HG03025 (cell line): ENCODE measurements around the gene PRM3.

Source experiments
- ATAC-seq: cut with Tn5 transposase; IDR thresholded peaks from one replicate; pipeline ENCODE4 v1.9.1; 2021; ENCODE audit warnings: mild to moderate bottlenecking, moderate library complexity; ENCODE audit not compliant: unreplicated experiment, low FRiP score

The PRM3 gene

DNA sequence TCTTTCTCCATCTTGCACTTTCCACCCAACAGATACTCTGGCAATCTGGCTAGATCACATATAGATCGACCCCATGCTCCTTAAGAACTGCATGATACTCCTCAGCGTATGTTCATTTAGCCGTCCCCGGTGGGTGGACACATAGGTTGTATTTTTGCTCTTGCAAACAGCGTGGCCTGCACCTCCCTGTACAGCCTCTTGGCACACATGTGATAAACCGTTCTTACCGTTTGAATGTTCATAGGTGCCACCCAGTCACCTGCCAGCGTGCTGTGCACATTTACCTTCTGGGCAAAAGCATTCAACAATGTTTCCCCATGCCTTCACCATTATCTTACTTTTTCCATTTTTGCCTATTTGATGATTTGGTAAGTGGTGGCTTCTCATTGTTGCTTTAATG, 10.5 kb downstream of the PRM3 start:
- no peak for ATAC-seq

GRCh38 chr16:11260596-11260966, 12.8 kb downstream of the PRM3 start:
- ATAC-seq, result no peak

GRCh38 chr16:11259655-11260595, 13.5 kb downstream of the PRM3 start:
- no peak for ATAC-seq

DNA sequence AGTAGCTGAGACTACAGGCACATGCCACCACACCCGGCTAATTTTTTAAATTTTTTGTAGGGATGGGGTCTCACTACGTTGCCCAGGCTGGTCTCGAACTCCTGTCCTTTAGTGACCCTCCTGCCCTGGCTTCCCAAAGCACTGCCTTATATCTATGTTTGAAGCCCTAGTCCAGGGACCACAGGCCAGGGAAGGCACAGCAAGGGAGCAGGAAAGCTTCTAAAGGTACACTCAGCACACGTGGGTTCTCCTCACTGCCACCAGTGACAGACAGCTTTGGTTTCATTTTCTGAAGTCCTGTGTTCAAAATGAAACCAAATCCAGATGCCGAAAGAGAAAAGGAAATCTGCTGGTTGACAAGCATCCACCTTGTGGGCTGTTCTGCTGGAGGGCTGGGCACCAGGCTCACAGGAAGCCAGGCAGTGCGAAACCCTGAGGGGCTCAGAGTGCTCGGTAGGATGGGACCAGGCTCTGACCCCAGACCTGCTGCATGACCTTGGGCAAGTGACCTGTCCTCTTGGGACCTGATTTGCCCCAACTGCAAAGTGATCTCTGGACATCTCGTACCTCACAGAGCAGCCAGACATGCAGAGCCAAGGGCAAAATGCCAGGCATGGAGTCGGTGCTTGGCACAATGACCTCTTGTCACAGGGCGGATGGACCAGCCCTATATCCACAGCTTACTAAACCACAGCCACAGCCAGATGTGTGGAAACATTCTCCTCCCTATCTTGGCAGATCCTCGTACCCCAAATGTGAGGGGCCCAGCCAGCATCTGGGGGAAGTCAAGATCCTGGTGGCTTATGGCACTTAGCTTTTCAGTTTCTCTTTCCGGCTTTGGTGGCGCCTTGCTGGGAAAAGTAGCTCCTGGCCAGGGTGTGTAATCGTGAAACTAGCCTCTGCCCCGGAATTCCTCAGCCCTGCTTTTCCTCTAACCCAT, 14.6 kb downstream of the PRM3 start:
- ATAC-seq, result no peak

DNA sequence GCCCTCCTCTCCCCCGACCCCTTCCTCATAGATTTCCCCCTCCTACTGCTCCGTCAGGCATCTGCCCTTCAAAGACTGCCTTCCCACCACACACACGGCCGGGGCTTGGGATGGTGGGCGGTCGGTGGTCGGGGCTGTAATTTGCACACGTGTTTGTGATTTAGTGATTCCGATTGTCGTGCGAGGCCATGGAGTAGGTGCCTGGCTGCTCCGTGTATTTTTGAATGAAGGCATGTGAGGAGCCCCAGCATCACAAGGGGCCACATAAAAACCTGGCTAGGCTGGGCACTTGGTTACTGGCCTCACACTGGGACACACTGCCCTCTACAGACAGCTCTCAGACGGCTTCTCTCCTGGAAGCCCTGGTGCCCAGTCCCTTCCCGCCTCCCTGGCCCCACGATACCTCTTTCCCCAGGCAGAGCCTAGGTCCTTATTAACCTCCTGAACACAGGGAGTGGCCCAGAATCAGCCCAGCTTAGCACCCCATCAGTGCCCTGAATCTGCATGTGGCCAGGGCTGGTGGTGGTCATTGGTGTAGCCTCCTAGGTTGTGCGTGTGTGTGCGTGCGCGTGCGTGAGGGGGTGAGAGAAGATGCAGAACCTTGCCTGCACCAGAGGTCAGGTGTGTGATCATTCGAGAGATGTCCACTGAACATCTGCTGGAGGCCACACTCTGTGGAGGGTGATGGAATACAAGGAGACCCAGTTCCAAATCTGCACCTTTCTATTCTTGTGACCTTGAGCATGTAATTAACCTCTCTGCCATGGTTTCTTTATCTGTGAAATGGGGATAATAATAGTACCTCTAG, 16.1 kb downstream of the PRM3 start:
- ATAC-seq, result no peak

GRCh38 chr16:11256661-11257130, 16.7 kb downstream of the PRM3 start:
- ATAC-seq, result no peak

DNA sequence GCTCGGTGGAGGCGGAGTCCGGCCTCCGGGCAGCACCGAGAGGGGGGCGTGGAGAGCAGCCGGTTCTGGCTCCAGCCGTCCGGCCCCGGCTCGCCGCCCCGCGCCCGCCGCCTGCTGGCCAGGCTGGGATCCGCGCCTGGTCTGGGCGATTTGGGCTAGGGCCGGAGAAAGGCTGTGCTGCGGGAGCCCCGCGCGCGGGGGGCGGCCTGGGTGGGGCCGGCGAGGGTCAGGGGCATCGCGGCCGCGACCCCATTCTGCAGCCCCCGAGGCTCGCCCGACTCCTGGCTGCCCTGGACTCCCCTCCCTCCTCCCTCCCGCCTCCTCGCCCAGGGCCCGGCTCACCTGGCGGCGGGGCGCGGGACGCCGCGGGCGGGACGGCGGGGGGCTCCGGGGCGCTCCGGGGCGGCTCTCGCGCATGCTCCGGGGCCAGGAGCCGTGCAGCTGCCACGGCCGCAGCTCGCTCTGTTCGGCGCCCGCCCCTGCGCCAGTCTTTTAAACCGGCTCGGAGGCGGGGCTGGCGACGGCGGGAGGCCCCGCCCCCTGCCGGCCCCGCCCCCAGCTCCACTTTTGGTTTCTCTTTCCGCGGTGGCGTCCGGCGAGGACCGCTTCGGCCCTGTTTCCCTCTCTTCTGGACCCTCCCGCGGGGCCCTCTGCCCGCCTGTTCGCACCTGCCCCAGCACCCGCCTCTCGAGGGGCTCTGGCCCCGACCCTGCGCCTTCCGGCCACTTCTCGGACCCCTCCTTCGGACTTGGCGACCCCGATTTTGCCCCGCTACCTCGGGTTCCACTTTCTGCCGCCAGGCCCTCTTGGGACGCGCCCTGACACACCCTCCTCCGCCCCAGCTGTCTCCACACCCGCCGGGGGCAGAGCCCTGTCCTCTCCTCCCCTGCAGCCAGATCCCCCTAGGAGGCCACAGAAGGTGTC, 17.4 kb downstream of the PRM3 start, which contains the start of gene SOCS1:
SOCS1 (minus strand) TSS at position 468 of the 924 bp plus-strand sequence. CDS start 726 bp downstream, outside the sequence.
- peak; percentile 52 for ATAC-seq

- peak; percentile 3 for ATAC-seq
Measured at GRCh38 chr16:11254913-11255736, 18.3 kb downstream of the PRM3 start.

DNA sequence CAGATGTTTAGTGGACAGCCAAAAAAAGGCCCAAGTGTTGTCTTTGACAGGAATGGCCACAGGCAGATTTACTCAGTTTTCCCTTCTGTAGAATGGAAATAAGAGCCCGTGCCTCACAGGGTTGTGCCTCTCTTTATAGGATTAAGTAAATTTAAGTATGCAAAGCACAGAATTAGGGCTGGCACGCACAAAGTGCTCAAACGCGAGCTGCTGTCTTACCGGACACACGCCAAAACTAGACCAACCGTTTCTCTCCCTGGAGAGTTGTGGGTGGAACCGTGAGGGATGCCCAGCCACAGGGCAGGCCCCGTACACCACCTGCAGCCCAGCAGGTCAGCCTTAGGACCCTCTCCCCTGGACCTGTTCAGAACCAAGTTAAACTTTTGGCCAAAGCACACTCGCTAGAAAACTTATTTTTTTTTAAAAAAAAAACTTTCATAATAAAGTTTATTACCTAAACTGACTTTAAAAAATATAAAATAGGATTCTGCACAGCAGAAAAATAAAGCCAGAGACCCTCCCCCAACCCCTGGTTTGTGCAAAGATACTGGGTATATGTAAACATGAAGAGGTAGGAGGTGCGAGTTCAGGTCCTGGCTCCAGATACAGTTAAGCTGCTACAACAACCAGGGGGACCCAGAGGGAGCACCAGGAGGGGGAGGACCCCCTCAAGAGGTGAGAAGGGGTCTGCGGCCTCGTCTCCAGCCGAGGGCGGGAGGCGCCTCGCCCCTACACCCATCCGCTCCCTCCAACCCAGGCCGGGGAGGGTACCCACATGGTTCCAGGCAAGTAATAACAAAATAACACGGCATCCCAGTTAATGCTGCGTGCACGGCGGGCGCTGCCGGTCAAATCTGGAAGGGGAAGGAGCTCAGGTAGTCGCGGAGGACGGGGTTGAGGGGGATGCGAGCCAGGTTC, 19.2 kb downstream of the PRM3 start:
- no peak for ATAC-seq

- no peak for ATAC-seq
Measured at GRCh38 chr16:11253009-11253994, 20.1 kb downstream of the PRM3 start.

- no peak for ATAC-seq
Measured at GRCh38 chr16:11252482-11252931, 20.9 kb downstream of the PRM3 start.

DNA sequence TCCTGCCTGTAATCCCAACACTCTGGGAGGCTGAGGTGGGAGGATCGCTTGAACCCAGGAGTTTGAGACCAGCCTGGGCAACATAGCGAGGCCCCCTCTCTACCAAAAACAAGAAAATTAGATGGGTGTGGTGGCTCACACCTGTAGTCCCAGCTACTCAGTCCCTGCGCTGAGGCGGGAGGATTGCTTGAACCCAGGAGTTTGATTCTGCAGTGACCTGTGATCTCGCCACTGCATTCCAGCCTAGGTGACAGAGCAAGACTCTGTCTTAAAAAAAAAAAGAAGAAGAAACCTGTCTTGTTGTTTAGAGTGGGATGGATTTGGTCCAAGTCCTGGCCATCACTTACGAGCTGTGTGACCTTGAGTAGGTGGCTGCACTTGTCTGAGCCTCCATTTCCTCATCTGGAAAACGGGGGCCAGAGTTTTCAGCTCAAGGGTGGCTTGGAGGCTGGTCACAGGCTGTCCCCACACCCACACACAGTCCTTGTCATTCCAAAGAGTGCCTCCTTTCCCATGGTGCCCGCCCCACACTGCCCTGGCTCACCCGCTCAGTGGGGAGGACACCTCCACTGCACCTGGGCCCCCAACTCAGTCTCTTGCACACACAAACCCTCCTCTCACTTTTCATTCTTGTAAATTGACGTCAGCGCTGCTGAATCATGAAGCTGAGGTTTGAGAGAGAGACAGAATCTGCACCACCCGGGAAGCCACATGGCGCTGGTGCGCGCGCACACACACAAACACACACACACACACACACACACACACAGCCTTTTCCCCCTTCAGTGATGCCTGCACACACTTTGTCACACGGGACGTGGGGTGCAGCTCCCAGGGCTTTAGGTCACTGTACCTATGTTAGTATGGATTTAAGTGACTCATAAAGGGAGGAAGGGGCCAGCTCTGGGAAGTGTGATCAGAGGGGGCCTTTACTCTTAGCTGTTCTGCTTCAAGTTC, 21.6 kb downstream of the PRM3 start:
- ATAC-seq, result no peak

DNA sequence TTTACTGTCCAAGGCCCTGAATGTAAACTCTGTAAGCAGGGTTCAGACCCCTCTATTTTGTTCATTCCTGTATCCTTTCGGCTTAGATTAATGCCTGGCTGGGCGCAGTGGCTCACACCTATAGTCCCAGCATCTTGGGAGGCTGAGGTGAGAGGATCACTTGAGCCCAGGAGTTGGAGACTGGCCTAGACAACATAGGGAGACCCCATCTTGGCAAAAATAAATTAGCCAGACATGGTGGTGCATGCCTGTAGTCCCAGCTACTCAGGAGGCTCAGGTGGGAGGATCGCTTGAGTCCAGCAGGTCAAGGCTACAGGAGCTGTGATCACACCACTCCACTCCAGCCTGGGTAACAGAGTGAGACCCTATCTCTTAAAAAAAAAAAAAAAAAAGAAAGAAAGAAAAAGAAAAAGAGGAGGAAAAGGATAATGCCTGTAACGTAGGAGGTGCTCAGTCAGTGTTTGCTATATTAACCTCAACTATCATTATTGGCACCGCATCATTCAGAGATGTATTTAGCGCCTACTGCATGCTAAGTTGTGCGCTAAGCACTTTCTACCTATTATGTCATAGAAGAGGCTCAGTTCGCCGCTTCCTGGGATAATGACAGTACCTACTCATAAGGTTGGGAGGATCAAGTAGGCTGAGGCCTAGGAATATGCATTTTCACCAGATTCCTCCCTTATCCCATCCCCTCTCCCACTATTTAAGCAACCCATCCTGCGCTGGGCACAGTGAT, 22.5 kb downstream of the PRM3 start:
- no peak for ATAC-seq

DNA sequence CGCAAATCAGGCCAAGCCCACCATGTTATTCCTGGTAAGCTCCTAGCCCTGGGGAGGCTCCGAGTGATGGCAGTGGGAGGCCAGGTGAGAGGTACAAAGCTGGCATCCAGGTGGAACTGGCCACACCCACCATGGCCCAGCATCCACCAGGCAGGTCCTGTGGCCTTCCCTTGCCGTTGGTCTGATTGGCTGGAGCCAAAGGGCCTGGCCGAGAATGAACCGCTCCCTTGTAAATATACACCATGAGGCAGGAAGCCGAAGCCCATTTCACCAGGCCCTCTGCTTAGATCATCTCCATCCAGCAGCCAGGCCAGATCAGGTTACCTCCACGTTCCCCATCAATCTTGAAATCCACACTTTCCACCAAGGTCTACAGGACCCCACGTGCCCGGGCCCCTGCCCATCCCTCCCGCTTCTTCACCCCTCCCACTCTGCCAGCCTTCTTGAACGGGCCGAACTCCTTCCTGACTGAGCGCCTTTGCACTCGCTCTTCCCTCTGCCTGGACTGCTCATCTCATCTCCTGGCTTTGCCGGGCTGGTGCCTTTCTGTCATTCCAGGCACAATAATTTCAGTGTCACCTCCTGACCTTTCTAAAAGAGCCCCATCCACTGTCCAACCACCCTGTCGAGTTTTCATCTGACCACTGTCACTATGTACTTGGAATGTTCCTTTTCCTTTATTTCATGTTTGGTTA, 23.2 kb downstream of the PRM3 start:
- ATAC-seq, result no peak
